CD4-positive, alpha-beta T cell treated with Interleukin-6 for 4 hours (primary cell): ENCODE measurements around the gene ENTR1.

Experiments used
- DNase-seq: peaks from one replicate; pipeline ENCODE4 v3.0.0-alpha.2; 2020; ENCODE audit warnings: mixed read lengths

Gene ENTR1

GRCh38 chr9:136373300-136374182 lies 36.9 kb downstream of the ENTR1 start, which contains the start of gene CARD9:
CARD9 (minus strand) TSS chr9:136373669; CDS start chr9:136372078, 1,591 bp downstream.
- DNase-seq, result no peak

- no peak for DNase-seq
Measured at GRCh38 chr9:136372561-136373299, 37.7 kb downstream of the ENTR1 start.

- no peak for DNase-seq
Measured at GRCh38 chr9:136372006-136372405, 38.4 kb downstream of the ENTR1 start.

GRCh38 chr9:136371533-136371880 lies 38.9 kb downstream of the ENTR1 start:
- DNase-seq, result no peak

- DNase-seq, result no peak
Measured at GRCh38 chr9:136370687-136371532, 39.5 kb downstream of the ENTR1 start.

- no peak for DNase-seq
Measured at GRCh38 chr9:136370037-136370436, 40.4 kb downstream of the ENTR1 start.

GRCh38 chr9:136368190-136368589 lies 42.2 kb downstream of the ENTR1 start:
- DNase-seq, result no peak

GRCh38 chr9:136367296-136368145 lies 42.9 kb downstream of the ENTR1 start:
- no peak for DNase-seq

- no peak for DNase-seq
Measured at GRCh38 chr9:136366826-136367225, 43.6 kb downstream of the ENTR1 start.

- no peak for DNase-seq
Measured at GRCh38 chr9:136365775-136366222, 44.6 kb downstream of the ENTR1 start.

GRCh38 chr9:136364942-136365774 lies 45.3 kb downstream of the ENTR1 start:
- no peak for DNase-seq

- DNase-seq, result no peak
Measured at GRCh38 chr9:136363949-136364748, 46.3 kb downstream of the ENTR1 start.

GRCh38 chr9:136363106-136363948 lies 47.1 kb downstream of the ENTR1 start, which contains the start of gene DNLZ:
DNLZ (minus strand) TSS chr9:136363744; CDS start chr9:136363714, 30 bp downstream.
- peak; percentile 99 for DNase-seq

- DNase-seq, result no peak
Measured at GRCh38 chr9:136362450-136362784, 48.0 kb downstream of the ENTR1 start.

- DNase-seq, result no peak
Measured at GRCh38 chr9:136361754-136362449, 48.5 kb downstream of the ENTR1 start.

GRCh38 chr9:136361047-136361753 lies 49.2 kb downstream of the ENTR1 start:
- no peak for DNase-seq

- DNase-seq, result no peak
Measured at GRCh38 chr9:136359774-136360718, 50.4 kb downstream of the ENTR1 start.
